Measurements from ENCODE around the gene SPRED2. TPM values are rescaled to one million over a fixed set of nuclear protein-coding genes. Genes with fewer than 3 reads are reported as not detected.

The SPRED2 gene
- total and polyA plus RNA-seq, 4 donors, result 6.7 to 7.5 (median 7.1) TPM

GRCh38 chr2:65350651-65351056, 81.7 kb downstream of the SPRED2 start:
- no peaks in the 10 kb centered on the region for H3K9me3 ChIP-seq (ENCODE audit: control insufficient read depth in 4 of 4, low read length in 3 of 4)
- H3K27ac ChIP-seq (ENCODE audit: low read depth in 1 of 2, low read length in 2 of 2), result no peak overlapping the region
- peak in 1 of 2 donors; percentile 37 for TF ChIP-seq RAD21 (IDR thresholded peaks at IDR 0.05)
- TF ChIP-seq FOXA2 (IDR thresholded peaks at IDR 0.05), result no peak
- no peaks in the 10 kb centered on the region for H3K36me3 ChIP-seq (ENCODE audit: control insufficient read depth in 4 of 4, insufficient read depth in 3 of 4, low read depth in 1 of 4, low read length in 3 of 4)
- WGBS, result 83% methylated on average over 6 of the region's 6 CpGs
- H3K27me3 ChIP-seq (ENCODE audit: control insufficient read depth in 4 of 4, insufficient read depth in 4 of 4, low read length in 3 of 4), result no peaks in the 10 kb centered on the region
- DNase-seq (ENCODE audit: low spot score), result no peak
- H3K4me1 ChIP-seq (ENCODE audit: control insufficient read depth in 4 of 4, insufficient read depth in 4 of 4, low read length in 3 of 4), result peaks cover 0 to 4% (median 2%) of the 10 kb centered on the region in 4 donors
- no peak overlapping the region for H3K9ac ChIP-seq (ENCODE audit: low read depth in 1 of 2, low read length in 2 of 2)
- H3K4me3 ChIP-seq (ENCODE audit: low read depth in 1 of 3, low read length in 3 of 3), result no peak overlapping the region

- no peaks in the 10 kb centered on the region for H3K9me3 ChIP-seq (ENCODE audit: control insufficient read depth in 4 of 4, low read length in 3 of 4)
- H3K9ac ChIP-seq (ENCODE audit: low read depth in 1 of 2, low read length in 2 of 2), result no peak overlapping the region
- H3K27me3 ChIP-seq (ENCODE audit: control insufficient read depth in 4 of 4, insufficient read depth in 4 of 4, low read length in 3 of 4), result no peaks in the 10 kb centered on the region
- H3K27ac ChIP-seq (ENCODE audit: low read depth in 1 of 2, low read length in 2 of 2), result no peak overlapping the region
- no peak overlapping the region for H3K4me3 ChIP-seq (ENCODE audit: low read depth in 1 of 3, low read length in 3 of 3)
- 67% methylated on average over 4 of the region's 4 CpGs for WGBS
- DNase-seq (ENCODE audit: low spot score), result peak; percentile 57
- TF ChIP-seq EGR1 (IDR thresholded peaks at IDR 0.05; ENCODE audit: low read depth in 2 of 2) (no peak), RXRA (IDR thresholded peaks at IDR 0.05) (no peak), REST (IDR thresholded peaks at IDR 0.05) (no peak), HNF4G (IDR thresholded peaks at IDR 0.05) (no peak), TAF1 (conservative IDR thresholded peaks at IDR 0.05) (no peak), FOXA1 (IDR thresholded peaks at IDR 0.05) (no peak), ATF3 (IDR thresholded peaks at IDR 0.05) (no peak), FOXA2 (IDR thresholded peaks at IDR 0.05) (no peak), GABPA (IDR thresholded peaks at IDR 0.05 in 1 of 2, conservative IDR thresholded peaks at IDR 0.05 in 1 of 2) (no peak), YY1 (IDR thresholded peaks at IDR 0.05) (no peak), SP1 (IDR thresholded peaks at IDR 0.05) (no peak), MAX (IDR thresholded peaks at IDR 0.05) (no peak), ZBTB33 (IDR thresholded peaks at IDR 0.05) (no peak), HNF4A (conservative IDR thresholded peaks at IDR 0.05) (no peak)
- TF ChIP-seq, protein P1, sequence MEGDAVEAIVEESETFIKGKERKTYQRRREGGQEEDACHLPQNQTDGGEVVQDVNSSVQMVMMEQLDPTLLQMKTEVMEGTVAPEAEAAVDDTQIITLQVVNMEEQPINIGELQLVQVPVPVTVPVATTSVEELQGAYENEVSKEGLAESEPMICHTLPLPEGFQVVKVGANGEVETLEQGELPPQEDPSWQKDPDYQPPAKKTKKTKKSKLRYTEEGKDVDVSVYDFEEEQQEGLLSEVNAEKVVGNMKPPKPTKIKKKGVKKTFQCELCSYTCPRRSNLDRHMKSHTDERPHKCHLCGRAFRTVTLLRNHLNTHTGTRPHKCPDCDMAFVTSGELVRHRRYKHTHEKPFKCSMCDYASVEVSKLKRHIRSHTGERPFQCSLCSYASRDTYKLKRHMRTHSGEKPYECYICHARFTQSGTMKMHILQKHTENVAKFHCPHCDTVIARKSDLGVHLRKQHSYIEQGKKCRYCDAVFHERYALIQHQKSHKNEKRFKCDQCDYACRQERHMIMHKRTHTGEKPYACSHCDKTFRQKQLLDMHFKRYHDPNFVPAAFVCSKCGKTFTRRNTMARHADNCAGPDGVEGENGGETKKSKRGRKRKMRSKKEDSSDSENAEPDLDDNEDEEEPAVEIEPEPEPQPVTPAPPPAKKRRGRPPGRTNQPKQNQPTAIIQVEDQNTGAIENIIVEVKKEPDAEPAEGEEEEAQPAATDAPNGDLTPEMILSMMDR (IDR thresholded peaks at IDR 0.05; ENCODE audit: low read depth, low read length, missing input control), result no peak
- no peaks in the 10 kb centered on the region for H3K36me3 ChIP-seq (ENCODE audit: control insufficient read depth in 4 of 4, insufficient read depth in 3 of 4, low read depth in 1 of 4, low read length in 3 of 4)
- H3K4me1 ChIP-seq (ENCODE audit: control insufficient read depth in 4 of 4, insufficient read depth in 4 of 4, low read length in 3 of 4), result peaks cover 0 to 4% (median 2%) of the 10 kb centered on the region in 4 donors
These were observed 82.5 kb downstream of the SPRED2 start for GRCh38 chr2:65349863-65350262.
